GM12878 (cell line): ENCODE results near the gene UBAC2. TPM values are rescaled to one million over a fixed set of nuclear protein-coding genes. Genes with fewer than 3 reads are reported as not detected.

ENCODE experiments used
- ATF7 ChIP-seq: fragments of 450-650 bp; IDR thresholded peaks from 2 replicates; pipeline ENCODE4 v1.6.1; 2016; ENCODE audit warnings: low read depth, mild to moderate bottlenecking
- BCL3 ChIP-seq: IDR thresholded peaks from 2 replicates; pipeline ENCODE4 v1.6.1; 2011; ENCODE audit warnings: borderline replicate concordance, low read depth, mild to moderate bottlenecking, moderate library complexity, low read length; ENCODE audit not compliant: insufficient read depth, poor library complexity, severe bottlenecking
- BHLHE40 ChIP-seq, 2 experiments: fragments of 450-650 bp in 1 of 2; IDR thresholded peaks; 2 replicates each; pipeline ENCODE4 v1.6.1; 2011 to 2017; ENCODE audit warnings: low read depth in 2 of 2, borderline replicate concordance in 1 of 2, improper control_type of control experiment in 1 of 2, low read length in 1 of 2, mild to moderate bottlenecking in 1 of 2
- BMI1 ChIP-seq: fragments of 450-650 bp; IDR thresholded peaks from 2 replicates; pipeline ENCODE4 v1.6.1; 2016; ENCODE audit warnings: mild to moderate bottlenecking, moderate library complexity, borderline replicate concordance
- CBX5 ChIP-seq: sonication (generic); IDR thresholded peaks from 2 replicates; pipeline ENCODE4 v1.6.1; 2016; ENCODE audit warnings: low read depth, moderate library complexity, mild to moderate bottlenecking, inconsistent platforms
- CUX1 ChIP-seq: IDR thresholded peaks from 2 replicates; pipeline ENCODE4 v1.6.1; 2012; ENCODE audit warnings: improper control_type of control experiment, low read depth, low read length; ENCODE audit not compliant: insufficient replicate concordance
- ESRRA ChIP-seq: IDR thresholded peaks from 2 replicates; pipeline ENCODE4 v1.6.1; 2012; ENCODE audit warnings: mild to moderate bottlenecking, low read length, improper control_type of control experiment
- IKZF1 ChIP-seq: fragments of 450-650 bp; conservative IDR thresholded peaks from 2 replicates; pipeline ENCODE4 v1.6.1; 2017; ENCODE audit warnings: antibody characterized with exemption, mild to moderate bottlenecking
- IRF4 ChIP-seq: IDR thresholded peaks from 2 replicates; pipeline ENCODE4 v1.6.1; 2011; ENCODE audit warnings: low read depth, low read length
- KAT2A ChIP-seq: conservative IDR thresholded peaks from 2 replicates; pipeline ENCODE4 v1.6.1; 2011; ENCODE audit warnings: low read depth, low read length; ENCODE audit not compliant: control insufficient read depth
- NR2F1 ChIP-seq: fragments of 450-650 bp; conservative IDR thresholded peaks from 2 replicates; pipeline ENCODE4 v1.6.1; 2017; ENCODE audit warnings: mild to moderate bottlenecking
- SMAD5 ChIP-seq: IDR thresholded peaks from 2 replicates; pipeline ENCODE4 v1.6.1; 2016; ENCODE audit warnings: antibody characterized with exemption, low read depth
- STAT3 ChIP-seq: IDR thresholded peaks from 2 replicates; pipeline ENCODE4 v1.6.1; 2011; ENCODE audit warnings: low read depth, low read length, improper control_type of control experiment
- TCF3 ChIP-seq: IDR thresholded peaks from 2 replicates; pipeline ENCODE4 v1.6.1; 2012; ENCODE audit warnings: low read depth, mild to moderate bottlenecking, low read length, borderline replicate concordance; ENCODE audit not compliant: insufficient read depth
- YBX1 ChIP-seq: fragments of 450-650 bp; IDR thresholded peaks from 2 replicates; pipeline ENCODE4 v1.6.1; 2016; ENCODE audit warnings: antibody characterized with exemption
- ZNF687 ChIP-seq: fragments of 450-650 bp; IDR thresholded peaks from 2 replicates; pipeline ENCODE4 v1.6.1; 2017; ENCODE audit warnings: mild to moderate bottlenecking, moderate library complexity
- polyA plus RNA-seq, 11 experiments: library from polyadenylated mRNA; depleted of rRNA in 4 of 11; unstranded in 6 of 11; stranded (reverse) in 5 of 11; fragments of >200 nt; fragmentation: Nextera tagmentation in 4 of 11; fragmentation: Illumina TruSeq in 1 of 11; extraction: Ambion mirVana in 4 of 11; extraction: Trizol in 1 of 11; gene quantifications; 1 replicate in 1 of 11; 2 replicates in 10 of 11; pipeline versions ENCODE4 v1.2.1 to v1.2.3, GENCODE V29; 2011 to 2016; ENCODE audit warnings: inconsistent platforms in 2 of 11, missing spikeins in 2 of 11, low read depth in 1 of 11
- total RNA-seq, 4 experiments: library from RNA; depleted of rRNA in 3 of 4; stranded (reverse); fragments of >200 nt in 3 of 4; fragmentation: Illumina TruSeq in 1 of 4; extraction: Trizol in 1 of 4; gene quantifications; 2 replicates each; pipeline versions ENCODE4 v1.2.1 to v1.2.3, GENCODE V29; 2013 to 2021

Gene UBAC2
- total and polyA plus RNA-seq, 10 of the 15 experiments (the other 5 are each of a cell fraction or from before 2014, with no cell fraction given), result 3.0 to 54.6 (median 17.4) TPM

- TF ChIP-seq ZNF687 (no peak; the same call in 1 of the 2 replicates), KAT2A (no peak), SMAD5 (no peak), YBX1 (no peak), BHLHE40 (IDR thresholded peaks at IDR 0.05; ENCODE audit: borderline replicate concordance in 1 of 2, low read depth in 2 of 2, low read length in 1 of 2) (peak; percentile 51; a peak in 2 of 4 replicates), BMI1 (peak; percentile 79), NR2F1 (peak; percentile 78), CBX5 (no peak), TCF3 (peak; percentile 79; the same call in 1 of the 2 replicates), CUX1 (peak; percentile 15), STAT3 (peak; percentile 71; the same call in 1 of the 2 replicates), ATF7 (peak; percentile 91), BCL3 (peak; percentile 95), IRF4 (peak; percentile 93), ESRRA (no peak), IKZF1 (peak; percentile 75)
These were observed 121.8 kb downstream of the UBAC2 start (continued) for GRCh38 chr13:99322297-99323103.
